HepG2 (cell line): ENCODE data around the gene FHIP1B. TPM values are rescaled to one million over a fixed set of nuclear protein-coding genes. Genes with fewer than 3 reads are reported as not detected.

Source experiments
- ATAC-seq: fragments of 200-7000 bp; cut with Tn5 transposase; 3 replicates; pipeline ENCODE4 v1.9.1; 2020; ENCODE audit warnings: mild to moderate bottlenecking, moderate library complexity
- BruUV-seq: library from RNA; stranded (reverse); fragments of 400-500 nt; replicated peaks from 2 replicates; lab custom pipeline; 2021; lab: Mats Ljungman, UMichigan
- CTCF ChIA-PET: fragments of 300-600 bp; formaldehyde crosslinking; extraction: SDS; loops from one replicate; lab custom pipeline; 2021; ENCODE audit warnings: low total read pairs, inconsistent platforms, low intra/inter-chr PET ratio; lab: Yijun Ruan, JAX
- POLR2A ChIA-PET: fragments of 350-600 bp; sonication (Branson Sonifier 250); formaldehyde crosslinking; loops from one replicate; lab custom pipeline; 2020; ENCODE audit warnings: antibody characterized with exemption, inconsistent platforms; lab: Yijun Ruan, JAX
- DNase-seq: peaks from one replicate; pipeline ENCODE4 v3.0.0-alpha.2; 2015; ENCODE audit warnings: low spot score
- FAIRE-seq: peaks from 3 replicates; lab custom pipeline; 2011; peaks lifted over from hg19 to GRCh38; lab: Jason Lieb, UNC
- H2AFZ ChIP-seq: one replicate; pipeline ENCODE4 v1.6.1; 2011; ENCODE audit warnings: low read length, inconsistent platforms
- H3K27ac ChIP-seq: fragments of 300-600 bp; 3 replicates; pipeline ENCODE4 v1.8.0; 2011; ENCODE audit warnings: mixed run types, mild to moderate bottlenecking, mixed read lengths, low read length, inconsistent platforms; ENCODE audit not compliant: insufficient read depth; ENCODE audit errors: extremely low read length
- H3K27me3 ChIP-seq, 2 experiments: fragments of 200-600 bp in 1 of 2; 2 replicates in 1 of 2; 3 replicates in 1 of 2; pipeline versions ENCODE4 v1.6.0 to v1.8.0; 2011; ENCODE audit warnings: low read length in 2 of 2, mild to moderate bottlenecking in 2 of 2, moderate library complexity in 2 of 2, inconsistent platforms in 1 of 2; ENCODE audit not compliant: insufficient read depth in 2 of 2, control insufficient read depth in 1 of 2
- H3K36me3 ChIP-seq, 2 experiments: fragments of 200-600 bp in 1 of 2; replicated peaks in 1 of 2; 2 replicates in 1 of 2; 3 replicates in 1 of 2; pipeline versions ENCODE4 v1.5.1 to v1.8.0; 2011; ENCODE audit warnings: low read length in 2 of 2, inconsistent platforms in 1 of 2; ENCODE audit not compliant: insufficient read depth in 2 of 2, control insufficient read depth in 1 of 2
- H3K4me1 ChIP-seq: 2 replicates; pipeline ENCODE4 v1.5.1; 2012; ENCODE audit warnings: low read length, inconsistent platforms; ENCODE audit not compliant: insufficient read depth
- H3K4me2 ChIP-seq: 2 replicates; pipeline ENCODE4 v1.6.0; 2011; ENCODE audit warnings: low read depth, low read length, inconsistent platforms
- H3K4me3 ChIP-seq, 3 experiments: fragments of 200-600 bp in 1 of 3; sonication (generic), shearing (Covaris generic) in 1 of 3; replicated peaks in 1 of 3; 2 replicates each; pipeline ENCODE4 v1.5.1; 2011 to 2016; ENCODE audit warnings: low read length in 3 of 3, inconsistent platforms in 2 of 3, low read depth in 2 of 3, mild to moderate bottlenecking in 2 of 3, control low read depth in 1 of 3, mixed read lengths in 1 of 3; ENCODE audit not compliant: insufficient read depth in 1 of 3
- H3K79me2 ChIP-seq: one replicate; pipeline ENCODE4 v1.6.1; 2011; ENCODE audit warnings: low read length, inconsistent platforms; ENCODE audit not compliant: insufficient read depth
- H3K9ac ChIP-seq: 2 replicates; pipeline ENCODE4 v1.6.0; 2011; ENCODE audit warnings: mild to moderate bottlenecking, low read depth, low read length, inconsistent platforms; ENCODE audit not compliant: insufficient read depth
- H3K9me3 ChIP-seq: 2 replicates; pipeline ENCODE4 v1.5.1; 2012; ENCODE audit warnings: mild to moderate bottlenecking, low read length
- H4K20me1 ChIP-seq: 2 replicates; pipeline ENCODE4 v1.6.0; 2011; ENCODE audit warnings: inconsistent platforms, mild to moderate bottlenecking, low read length, moderate library complexity; ENCODE audit not compliant: insufficient read depth
- CHD2 ChIP-seq: IDR thresholded peaks from 2 replicates; pipeline ENCODE4 v1.6.1; 2011; ENCODE audit warnings: low read depth, low read length, improper control_type of control experiment
- FOXK2 ChIP-seq: fragments of 450-650 bp; IDR thresholded peaks from 2 replicates; pipeline ENCODE4 v1.6.1; 2016
- FOXP1 ChIP-seq, 2 experiments: fragments of 450-650 bp in 1 of 2; IDR thresholded peaks; 2 replicates each; pipeline ENCODE4 v1.6.1; 2017 to 2018; ENCODE audit warnings: antibody characterized with exemption in 1 of 2
- HDAC2 ChIP-seq: sonication (generic); formaldehyde crosslinking; IDR thresholded peaks from 2 replicates; pipeline ENCODE4 v1.4.0; 2020; ENCODE audit warnings: missing genetic modification reagents
- HOXA9 ChIP-seq: sonication (generic); formaldehyde crosslinking; IDR thresholded peaks from 2 replicates; pipeline ENCODE4 v1.8.1; 2022; ENCODE audit warnings: missing genetic modification reagents, mild to moderate bottlenecking, moderate library complexity, borderline replicate concordance
- KAT2B ChIP-seq: fragments of 150-350 bp; IDR thresholded peaks from 2 replicates; pipeline ENCODE4 v1.6.1; 2014; ENCODE audit warnings: low read depth, low read length, borderline replicate concordance
- KLF13 ChIP-seq: sonication (generic); formaldehyde crosslinking; IDR thresholded peaks from 2 replicates; pipeline ENCODE4 v1.4.0; 2020; ENCODE audit warnings: mild to moderate bottlenecking, missing genetic modification reagents
- MAFG ChIP-seq: sonication (generic); formaldehyde crosslinking; IDR thresholded peaks from 2 replicates; pipeline ENCODE4 v1.5.1; 2020; ENCODE audit warnings: mild to moderate bottlenecking, missing genetic modification reagents
- NBN ChIP-seq: fragments of 450-650 bp; conservative IDR thresholded peaks from 2 replicates; pipeline ENCODE4 v1.6.1; 2017
- ZBTB3 ChIP-seq: sonication (generic); formaldehyde crosslinking; IDR thresholded peaks from 2 replicates; pipeline ENCODE4 v1.4.0; 2020; ENCODE audit warnings: low read depth, mild to moderate bottlenecking, moderate library complexity, missing genetic modification reagents, borderline replicate concordance
- ZNF30 ChIP-seq: sonication (generic); formaldehyde crosslinking; IDR thresholded peaks from 2 replicates; pipeline ENCODE4 v1.5.0; 2020; ENCODE audit warnings: mild to moderate bottlenecking, missing genetic modification reagents
- ZNF563 ChIP-seq: sonication (generic); formaldehyde crosslinking; IDR thresholded peaks from 2 replicates; pipeline ENCODE4 v1.8.0; 2022; ENCODE audit warnings: mild to moderate bottlenecking, moderate library complexity, missing genetic modification reagents
- WGBS: methylation state at CpG from one replicate; pipeline ENCODE4 v1.1.6; 2017; ENCODE audit warnings: low lambda C conversion rate; 5-methylcytosine and 5-hydroxymethylcytosine counted together
- in situ Hi-C: cut with HindIII; loops from 2 replicates; pipeline ENCODE4 v1.10.0; 2017; ENCODE audit warnings: low pct_unique_long_range_greater_than_20kb; ENCODE audit not compliant: extremely low pct_ligation_motif_present
- intact Hi-C: fragments of 100-400 bp; cut with micrococcal nuclease; formaldehyde crosslinking; loops from one replicate; pipeline ENCODE4 v1.10.0; 2022; ENCODE audit not compliant: unreplicated experiment
- polyA plus RNA-seq, 8 experiments: library from polyadenylated mRNA; depleted of rRNA in 3 of 8; stranded (reverse) in 7 of 8; unstranded in 1 of 8; fragments of >200 nt; fragmentation: Illumina TruSeq in 4 of 8; extraction: Trizol in 4 of 8; gene quantifications; 2 replicates each; pipeline versions ENCODE4 v1.2.1 to v1.2.3, GENCODE V29; 2011 to 2016; ENCODE audit warnings: low read depth in 4 of 8, missing spikeins in 1 of 8, mixed read lengths in 1 of 8; ENCODE audit not compliant: insufficient read depth in 1 of 8
- total RNA-seq, 5 experiments: library from RNA; depleted of rRNA; stranded (reverse); fragments of >200 nt; fragmentation: Illumina TruSeq; extraction: Trizol; gene quantifications; 2 replicates each; pipeline ENCODE4 v1.2.3, GENCODE V29; 2016; ENCODE audit warnings: low read depth in 1 of 5
- TF ChIP-seq, protein P1 (sequence below): IDR thresholded peaks from 2 replicates; pipeline ENCODE4 v1.6.1; 2016; ENCODE audit warnings: control low read depth
- TF ChIP-seq, protein P2 (sequence below): sonication (generic); formaldehyde crosslinking; IDR thresholded peaks from 2 replicates; pipeline ENCODE4 v1.8.1; 2023; ENCODE audit warnings: mild to moderate bottlenecking, moderate library complexity, missing genetic modification reagents
- TF ChIP-seq, protein P3 (sequence below), 2 experiments: IDR thresholded peaks; 2 replicates each; pipeline ENCODE4 v1.6.1; 2011 to 2012; ENCODE audit warnings: low read length in 2 of 2, borderline replicate concordance in 1 of 2, low read depth in 1 of 2, mild to moderate bottlenecking in 1 of 2, moderate library complexity in 1 of 2

The FHIP1B gene
- total and polyA plus RNA-seq, 2 of the 13 experiments (the other 11 are each of a cell fraction or from before 2014, with no cell fraction given): 14.1 to 18.6 TPM

DNA sequence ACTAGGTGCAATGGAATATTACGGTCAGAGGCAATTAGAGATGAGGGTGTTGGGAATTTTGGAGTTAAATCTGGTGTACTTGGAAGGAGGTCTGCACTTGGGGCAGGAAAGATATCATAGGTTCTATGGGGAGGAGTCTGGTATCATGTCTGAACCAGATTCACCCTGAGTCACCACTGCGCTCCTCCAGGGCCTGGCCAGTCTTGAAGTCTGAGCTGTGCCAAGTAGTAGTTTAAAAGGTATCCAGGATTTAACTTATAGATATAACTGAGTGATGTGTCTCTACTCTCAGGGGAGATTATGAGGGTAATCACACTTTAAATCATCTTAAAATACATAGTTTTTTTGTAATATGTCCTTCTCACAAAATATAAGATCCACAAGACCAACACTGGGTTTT is 11.1 kb upstream of the FHIP1B start:
- no peaks in the 10 kb centered on the region for H3K79me2 ChIP-seq
- H3K4me1 ChIP-seq: no peaks in the 10 kb centered on the region
- H3K9ac ChIP-seq: no peak overlapping the region
- DNase-seq (no peak), ATAC-seq (no peak), FAIRE-seq (no peak)
- H3K27me3 ChIP-seq: peaks cover 2 to 7% of the 10 kb centered on the region in 2 experiments; a peak in 1 of 5 replicates
- no peaks in the 10 kb centered on the region for H3K9me3 ChIP-seq
- H3K4me3 ChIP-seq: no peak overlapping the region
- no peaks in the 10 kb centered on the region for H3K36me3 ChIP-seq
- intact Hi-C loops: no loop called here
- H2AFZ ChIP-seq: no peak overlapping the region
- no peak overlapping the region for H3K27ac ChIP-seq
- H3K4me2 ChIP-seq: no peak overlapping the region
- CTCF ChIA-PET: no interaction called here
- no peaks in the 10 kb centered on the region for H4K20me1 ChIP-seq
- TF ChIP-seq ZNF30 (CRISPR knock-in tag) (no peak), HDAC2 (CRISPR knock-in tag) (no peak), KAT2B (no peak), FOXK2 (no peak), CHD2 (no peak), ZBTB3 (CRISPR knock-in tag) (no peak), KLF13 (CRISPR knock-in tag) (no peak), NBN (no peak), HOXA9 (CRISPR knock-in tag) (no peak), ZNF563 (CRISPR knock-in tag) (no peak), FOXP1 (IDR thresholded peaks at IDR 0.05) (no peak), FOXP1 (CRISPR knock-in tag; IDR thresholded peaks at IDR 0.05) (no peak), MAFG (CRISPR knock-in tag) (no peak)
- TF ChIP-seq, protein P1, sequence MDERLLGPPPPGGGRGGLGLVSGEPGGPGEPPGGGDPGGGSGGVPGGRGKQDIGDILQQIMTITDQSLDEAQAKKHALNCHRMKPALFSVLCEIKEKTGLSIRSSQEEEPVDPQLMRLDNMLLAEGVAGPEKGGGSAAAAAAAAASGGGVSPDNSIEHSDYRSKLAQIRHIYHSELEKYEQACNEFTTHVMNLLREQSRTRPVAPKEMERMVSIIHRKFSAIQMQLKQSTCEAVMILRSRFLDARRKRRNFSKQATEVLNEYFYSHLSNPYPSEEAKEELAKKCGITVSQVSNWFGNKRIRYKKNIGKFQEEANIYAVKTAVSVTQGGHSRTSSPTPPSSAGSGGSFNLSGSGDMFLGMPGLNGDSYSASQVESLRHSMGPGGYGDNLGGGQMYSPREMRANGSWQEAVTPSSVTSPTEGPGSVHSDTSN (CRISPR knock-in tag): no peak
- TF ChIP-seq, protein P2, sequence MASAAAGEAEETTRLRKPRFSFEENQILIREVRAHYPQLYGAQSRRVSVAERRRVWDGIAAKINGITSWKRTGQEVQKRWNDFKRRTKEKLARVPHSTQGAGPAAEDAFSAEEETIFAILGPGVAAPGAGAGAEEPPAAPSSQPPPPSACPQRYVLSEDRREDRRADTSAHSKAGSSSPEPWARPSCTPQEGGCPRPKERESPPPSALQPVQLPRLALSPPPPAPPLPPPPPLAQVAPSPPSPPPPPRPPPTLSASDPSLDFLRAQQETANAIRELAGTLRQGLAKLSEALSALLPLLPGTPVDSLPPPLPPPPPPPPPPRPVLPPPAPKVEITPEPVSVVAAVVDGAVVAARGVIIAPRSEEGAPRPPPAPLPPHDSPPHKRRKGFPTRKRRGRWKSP (CRISPR knock-in tag): no peak
- TF ChIP-seq, protein P3, sequence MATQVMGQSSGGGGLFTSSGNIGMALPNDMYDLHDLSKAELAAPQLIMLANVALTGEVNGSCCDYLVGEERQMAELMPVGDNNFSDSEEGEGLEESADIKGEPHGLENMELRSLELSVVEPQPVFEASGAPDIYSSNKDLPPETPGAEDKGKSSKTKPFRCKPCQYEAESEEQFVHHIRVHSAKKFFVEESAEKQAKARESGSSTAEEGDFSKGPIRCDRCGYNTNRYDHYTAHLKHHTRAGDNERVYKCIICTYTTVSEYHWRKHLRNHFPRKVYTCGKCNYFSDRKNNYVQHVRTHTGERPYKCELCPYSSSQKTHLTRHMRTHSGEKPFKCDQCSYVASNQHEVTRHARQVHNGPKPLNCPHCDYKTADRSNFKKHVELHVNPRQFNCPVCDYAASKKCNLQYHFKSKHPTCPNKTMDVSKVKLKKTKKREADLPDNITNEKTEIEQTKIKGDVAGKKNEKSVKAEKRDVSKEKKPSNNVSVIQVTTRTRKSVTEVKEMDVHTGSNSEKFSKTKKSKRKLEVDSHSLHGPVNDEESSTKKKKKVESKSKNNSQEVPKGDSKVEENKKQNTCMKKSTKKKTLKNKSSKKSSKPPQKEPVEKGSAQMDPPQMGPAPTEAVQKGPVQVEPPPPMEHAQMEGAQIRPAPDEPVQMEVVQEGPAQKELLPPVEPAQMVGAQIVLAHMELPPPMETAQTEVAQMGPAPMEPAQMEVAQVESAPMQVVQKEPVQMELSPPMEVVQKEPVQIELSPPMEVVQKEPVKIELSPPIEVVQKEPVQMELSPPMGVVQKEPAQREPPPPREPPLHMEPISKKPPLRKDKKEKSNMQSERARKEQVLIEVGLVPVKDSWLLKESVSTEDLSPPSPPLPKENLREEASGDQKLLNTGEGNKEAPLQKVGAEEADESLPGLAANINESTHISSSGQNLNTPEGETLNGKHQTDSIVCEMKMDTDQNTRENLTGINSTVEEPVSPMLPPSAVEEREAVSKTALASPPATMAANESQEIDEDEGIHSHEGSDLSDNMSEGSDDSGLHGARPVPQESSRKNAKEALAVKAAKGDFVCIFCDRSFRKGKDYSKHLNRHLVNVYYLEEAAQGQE (IDR thresholded peaks at IDR 0.05; ENCODE audit: borderline replicate concordance in 1 of 2, low read depth in 1 of 2, low read length in 2 of 2): no peak
- in situ Hi-C loops: no loop called here
- WGBS: 53% methylated on average over 2 of the region's 2 CpGs
- POLR2A ChIA-PET: no interaction called here
- BruUV-seq: no TSS peak
